T-helper 22 cell (primary cell): ENCODE results near the gene SLC25A36.

ENCODE experiments used
- DNase-seq: peaks from one replicate; pipeline ENCODE4 v3.0.0-alpha.2; 2020; ENCODE audit warnings: low read depth

Gene SLC25A36, protein sequence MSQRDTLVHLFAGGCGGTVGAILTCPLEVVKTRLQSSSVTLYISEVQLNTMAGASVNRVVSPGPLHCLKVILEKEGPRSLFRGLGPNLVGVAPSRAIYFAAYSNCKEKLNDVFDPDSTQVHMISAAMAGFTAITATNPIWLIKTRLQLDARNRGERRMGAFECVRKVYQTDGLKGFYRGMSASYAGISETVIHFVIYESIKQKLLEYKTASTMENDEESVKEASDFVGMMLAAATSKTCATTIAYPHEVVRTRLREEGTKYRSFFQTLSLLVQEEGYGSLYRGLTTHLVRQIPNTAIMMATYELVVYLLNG

GRCh38 chr3:140941434-140942220 lies at the start of gene SLC25A36:
Gene SLC25A36, plus strand, starts transcription at chr3:140941836. Its CDS starts 219 bp downstream, at chr3:140942055.
- peak; percentile 93 for DNase-seq

- no peak for DNase-seq
Observed at GRCh38 chr3:140896997-140897396, 44.6 kb upstream of the SLC25A36 start.

DNA sequence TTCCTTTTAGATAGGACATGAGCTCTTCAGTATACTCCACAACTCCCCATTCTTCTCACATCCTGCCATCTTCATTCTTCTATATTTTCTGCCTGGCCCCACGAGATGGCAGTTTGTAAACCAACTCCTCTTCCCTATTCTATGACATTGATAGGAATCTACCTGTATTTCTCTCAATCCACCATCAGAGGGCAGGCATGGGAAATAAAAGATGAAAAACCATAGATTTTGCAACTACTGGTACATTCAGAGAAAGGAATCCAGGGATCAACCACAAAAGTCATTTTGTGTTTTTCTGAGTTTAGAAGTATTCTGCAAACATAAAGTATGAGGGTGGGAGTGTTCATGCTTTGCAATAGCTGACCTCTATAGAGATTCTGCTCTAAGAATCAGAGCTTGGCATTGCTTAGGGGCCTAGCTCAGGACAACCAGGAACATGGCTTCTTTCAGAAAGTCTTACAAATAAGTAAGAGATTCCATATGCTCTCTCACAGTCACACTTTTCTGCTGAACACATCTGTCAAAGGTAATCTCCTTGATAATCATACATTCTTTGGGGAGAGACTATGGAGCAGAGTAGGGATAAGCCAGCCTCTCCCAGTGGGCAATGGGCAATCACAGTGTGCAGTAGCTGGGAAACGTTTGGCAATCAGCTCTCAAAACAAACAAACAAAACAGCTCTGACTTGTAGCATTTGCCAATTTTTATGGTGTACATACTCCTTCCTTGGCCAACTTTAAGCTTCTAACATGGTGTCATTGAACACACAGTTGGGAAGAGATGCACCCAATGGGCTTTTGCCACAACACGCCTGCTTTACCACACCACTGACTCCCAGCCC lies 43.1 kb upstream of the SLC25A36 start:
- no peak for DNase-seq

- no peak for DNase-seq
Observed at GRCh38 chr3:140899363-140899762, 42.3 kb upstream of the SLC25A36 start.

DNA sequence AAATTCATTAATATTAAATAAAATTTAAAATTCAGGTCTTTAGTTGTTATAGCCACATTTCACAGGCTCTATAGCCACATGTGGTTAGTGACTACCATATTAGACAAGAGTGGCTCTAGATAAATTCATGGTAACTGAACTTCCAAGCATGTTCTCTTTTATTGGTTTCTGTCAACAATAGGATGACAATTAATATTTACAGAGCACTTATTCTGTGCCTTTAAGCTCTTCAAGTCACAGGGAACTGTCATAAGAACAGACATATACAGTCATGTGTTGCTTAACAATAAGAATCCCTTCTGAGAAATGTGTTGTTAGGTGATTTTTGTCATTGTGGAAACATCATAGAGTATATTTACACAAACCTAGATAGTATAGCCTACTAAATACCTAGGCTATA lies 38.8 kb upstream of the SLC25A36 start:
- DNase-seq, result no peak

- DNase-seq, result no peak
Observed at GRCh38 chr3:140903196-140903595, 38.4 kb upstream of the SLC25A36 start.

DNA sequence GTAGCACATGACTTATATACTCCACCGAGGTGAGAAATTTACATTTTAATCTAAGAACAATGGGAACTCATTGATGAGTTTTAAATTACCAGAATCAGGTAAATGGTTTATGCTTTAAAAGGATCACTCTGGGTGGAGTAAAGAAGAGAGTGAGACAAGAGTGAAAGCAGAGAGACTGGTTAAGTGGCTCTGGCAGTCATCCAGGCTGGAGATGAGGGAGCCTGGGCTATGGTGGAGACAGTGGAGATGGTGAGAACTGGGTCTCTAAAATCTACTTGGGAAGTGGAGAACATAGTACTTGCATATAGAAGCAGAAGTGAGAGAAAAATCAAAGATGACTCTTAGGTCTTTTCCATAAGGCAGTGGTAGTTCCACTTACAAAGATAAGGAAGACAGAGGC lies 37.1 kb upstream of the SLC25A36 start:
- no peak for DNase-seq

GRCh38 chr3:140905559-140905958 lies 36.1 kb upstream of the SLC25A36 start:
- DNase-seq, result no peak

GRCh38 chr3:140906785-140907184 lies 34.9 kb upstream of the SLC25A36 start:
- DNase-seq, result no peak

GRCh38 chr3:140910860-140911259 lies 30.8 kb upstream of the SLC25A36 start:
- no peak for DNase-seq

GRCh38 chr3:140911822-140912221 lies 29.8 kb upstream of the SLC25A36 start:
- DNase-seq, result no peak

DNA sequence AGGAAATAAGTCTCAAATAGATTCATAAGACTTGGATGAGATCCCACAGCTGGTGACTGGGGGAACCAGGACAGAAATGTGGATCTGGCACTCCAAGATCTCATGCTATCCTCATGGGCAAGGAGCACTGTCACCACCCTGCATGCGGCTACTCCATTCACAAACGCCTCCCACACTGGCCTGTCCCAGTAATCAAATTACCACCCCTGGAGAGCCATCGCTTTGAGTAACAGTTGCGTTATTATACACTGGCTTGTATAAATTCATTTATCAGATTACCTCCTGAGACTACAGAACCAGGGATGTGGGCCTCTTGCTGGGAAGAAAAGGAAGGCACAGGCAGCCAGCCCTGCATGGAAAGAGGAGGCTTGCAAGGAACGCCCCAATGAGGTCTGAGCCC lies 27.9 kb upstream of the SLC25A36 start:
- DNase-seq, result no peak

GRCh38 chr3:140914384-140914945 lies 27.2 kb upstream of the SLC25A36 start:
- DNase-seq, result no peak

GRCh38 chr3:140916603-140917002 lies 25.0 kb upstream of the SLC25A36 start:
- no peak for DNase-seq

- DNase-seq, result no peak
Observed at GRCh38 chr3:140917772-140918171, 23.9 kb upstream of the SLC25A36 start.

DNA sequence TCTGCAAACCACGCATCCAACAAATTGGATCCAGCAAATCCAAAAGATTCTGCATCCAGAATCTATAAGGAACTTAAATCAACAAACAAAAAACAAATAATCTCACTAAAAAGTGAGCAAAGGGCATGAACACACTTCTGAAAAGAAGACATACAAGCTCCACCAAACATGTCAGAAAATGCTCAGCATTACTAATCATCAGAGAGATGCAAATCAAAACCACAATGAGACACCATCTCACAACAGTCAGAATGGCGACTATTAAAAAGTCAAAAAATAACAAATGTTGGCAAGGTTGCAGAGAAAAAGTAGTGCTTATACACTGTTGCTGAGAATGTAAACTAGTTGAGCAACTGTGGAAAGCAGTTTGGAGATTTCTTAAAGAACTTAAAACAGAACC lies 21.6 kb upstream of the SLC25A36 start:
- DNase-seq, result no peak

GRCh38 chr3:140922634-140923033 lies 19.0 kb upstream of the SLC25A36 start:
- DNase-seq, result no peak

DNA sequence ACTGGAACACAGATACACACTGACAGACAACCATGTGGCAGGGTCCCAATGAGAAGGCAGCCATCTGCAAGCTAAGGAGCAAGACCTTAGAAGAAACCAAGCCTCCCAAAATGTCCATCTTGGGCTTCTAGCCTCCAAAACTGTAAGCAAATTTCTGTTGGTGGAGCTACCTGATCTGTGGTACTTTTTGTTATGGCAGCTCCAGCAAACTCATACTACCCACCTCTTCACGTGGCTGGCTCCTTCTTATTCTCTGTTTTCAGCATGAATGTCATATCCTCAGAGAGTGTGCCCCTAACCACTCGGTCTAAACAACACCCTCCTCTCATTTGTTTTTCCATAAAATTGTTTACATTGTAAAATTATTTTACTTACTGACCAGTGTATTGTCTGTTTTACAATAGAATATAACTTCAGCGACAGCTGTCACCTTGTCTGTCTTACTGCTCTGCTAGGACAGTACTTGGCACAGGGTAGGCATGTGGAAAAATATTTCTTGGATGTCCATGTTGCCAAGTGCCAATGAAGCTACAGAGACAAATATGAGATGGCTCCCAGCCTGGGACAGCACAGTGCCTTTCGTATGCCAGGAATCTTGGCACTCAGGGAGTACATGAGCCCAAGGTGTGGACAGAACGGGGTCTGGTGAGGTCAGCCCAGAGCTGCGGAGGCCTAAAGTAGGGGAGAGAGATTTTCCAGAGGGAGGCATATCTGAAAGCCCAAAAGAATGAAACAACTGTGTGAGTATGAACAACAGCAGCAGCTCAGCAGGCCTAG lies 17.4 kb upstream of the SLC25A36 start:
- no peak for DNase-seq

- no peak for DNase-seq
Observed at GRCh38 chr3:140927279-140928069, 14.2 kb upstream of the SLC25A36 start.

DNA sequence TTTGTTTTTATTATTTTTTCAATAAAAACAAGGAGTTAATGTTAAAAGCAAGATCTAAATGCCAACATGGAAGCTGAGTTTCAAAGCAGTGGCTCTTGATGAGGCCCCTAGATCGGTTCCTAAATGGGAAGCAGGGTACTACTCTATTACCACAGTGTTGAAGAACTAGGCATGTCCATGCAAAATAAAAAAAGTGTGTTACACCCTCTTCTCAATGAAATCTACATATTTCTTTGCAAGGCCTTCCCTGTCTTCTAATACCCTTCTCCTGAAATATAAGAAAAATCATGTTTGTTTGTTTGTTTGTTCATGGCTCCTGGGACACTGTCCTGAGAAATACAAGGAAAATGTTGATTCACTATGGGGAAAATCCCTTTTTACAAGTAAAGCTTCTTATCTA lies 12.2 kb upstream of the SLC25A36 start:
- no peak for DNase-seq

DNA sequence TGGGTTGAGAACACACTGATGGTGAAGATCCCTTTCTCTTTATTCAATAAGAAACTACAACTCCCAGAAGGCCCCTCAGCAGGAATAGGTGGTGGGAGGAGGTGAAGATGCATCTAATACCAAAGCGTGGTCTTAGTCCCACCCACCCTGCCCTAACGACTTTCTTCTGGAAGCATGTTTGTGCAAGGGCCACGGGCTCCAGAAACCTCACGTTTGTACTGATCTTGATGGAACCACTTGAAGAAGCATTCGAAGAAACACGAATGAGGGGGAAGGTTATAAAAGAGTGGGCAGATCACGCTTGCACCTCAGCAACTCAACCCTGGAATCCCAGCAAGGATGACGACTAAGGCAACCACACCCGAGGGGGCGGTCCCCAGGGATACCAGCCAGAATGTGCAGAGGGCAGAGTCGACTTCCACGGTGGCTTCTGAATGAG lies 10.6 kb upstream of the SLC25A36 start:
- no peak for DNase-seq
